Measurements from ENCODE around the gene TRPV3. TPM values are rescaled to one million over a fixed set of nuclear protein-coding genes. Genes with fewer than 3 reads are reported as not detected.

Gene TRPV3
- 10 to 100 TPM; 19.8 to 37.2 TPM for total RNA-seq
- polyA plus RNA-seq (ENCODE audit: insufficient read depth, low read depth, low replicate concordance), result 6.6 TPM
- long read RNA-seq, donor 1, partial matches to known transcripts, result 11 of 11 reads
- long read RNA-seq, donor 1, other reads (novel, unspliced or antisense), result 0 of 11 reads
- long read RNA-seq, donor 2, result 0 reads

DNA sequence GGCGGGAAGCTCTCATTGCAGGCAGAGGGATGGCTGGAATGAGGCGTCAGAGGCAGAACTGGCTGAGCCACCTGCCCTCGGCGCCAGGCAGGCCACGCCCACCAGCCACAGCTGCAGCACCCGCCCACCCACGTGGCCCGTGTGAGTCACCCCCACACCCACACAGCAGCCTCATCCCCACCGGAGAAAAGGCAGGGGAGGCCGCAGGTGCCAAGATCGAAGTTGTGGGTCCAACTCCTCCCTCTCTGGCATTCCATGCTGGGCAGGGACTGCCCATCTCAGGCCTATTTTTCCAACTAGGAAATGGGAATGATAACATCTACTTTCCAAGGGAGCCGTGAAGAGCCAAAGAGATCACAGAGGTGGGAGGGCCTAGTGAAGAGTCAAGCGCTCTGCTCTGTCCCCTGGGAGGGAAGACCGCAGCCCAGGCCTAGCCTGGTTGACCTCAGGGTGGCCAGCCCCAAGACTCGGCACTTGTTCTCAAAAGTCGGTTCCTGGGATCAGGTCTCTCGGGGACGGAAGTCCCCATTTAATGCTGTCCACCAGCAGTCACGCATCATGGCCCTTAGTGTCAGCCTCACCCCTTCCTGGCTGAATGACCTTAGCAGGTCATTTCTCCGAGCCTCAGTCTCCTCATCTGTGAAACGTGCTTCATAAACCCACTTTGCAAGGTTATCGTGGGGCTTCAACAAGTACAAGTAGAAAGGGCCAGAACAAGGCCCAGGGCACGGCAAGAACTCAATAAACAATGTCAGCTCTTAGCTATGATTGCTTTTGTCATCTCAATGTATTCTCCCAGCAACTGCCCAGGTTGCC, at the start of gene TRPV3:
Gene TRPV3, minus strand, starts transcription at position 45 of the 816 bp plus-strand sequence. CDS start 2,962 bp downstream, outside the sequence.
- Histone ChIP-seq H3K27ac (no peak within 1 kb of the TSS), H3K4me1 (peaks cover 2% of the 10 kb centered on the region), H3K36me3 (ENCODE audit: low read depth, missing control alignments) (no peaks in the 10 kb centered on the region), H3K27me3 (no peaks in the 10 kb centered on the region), H3K9me3 (no peaks in the 10 kb centered on the region), H3K4me3 (no peak within 1 kb of the TSS)
- 76 to 87% methylated on average over 14 to 23 of the region's 23 CpGs for WGBS, 2 donors
- DNase-seq, result no peak
- TF ChIP-seq POLR2A (IDR thresholded peaks at IDR 0.05), result no peak
- TF ChIP-seq, protein P1, sequence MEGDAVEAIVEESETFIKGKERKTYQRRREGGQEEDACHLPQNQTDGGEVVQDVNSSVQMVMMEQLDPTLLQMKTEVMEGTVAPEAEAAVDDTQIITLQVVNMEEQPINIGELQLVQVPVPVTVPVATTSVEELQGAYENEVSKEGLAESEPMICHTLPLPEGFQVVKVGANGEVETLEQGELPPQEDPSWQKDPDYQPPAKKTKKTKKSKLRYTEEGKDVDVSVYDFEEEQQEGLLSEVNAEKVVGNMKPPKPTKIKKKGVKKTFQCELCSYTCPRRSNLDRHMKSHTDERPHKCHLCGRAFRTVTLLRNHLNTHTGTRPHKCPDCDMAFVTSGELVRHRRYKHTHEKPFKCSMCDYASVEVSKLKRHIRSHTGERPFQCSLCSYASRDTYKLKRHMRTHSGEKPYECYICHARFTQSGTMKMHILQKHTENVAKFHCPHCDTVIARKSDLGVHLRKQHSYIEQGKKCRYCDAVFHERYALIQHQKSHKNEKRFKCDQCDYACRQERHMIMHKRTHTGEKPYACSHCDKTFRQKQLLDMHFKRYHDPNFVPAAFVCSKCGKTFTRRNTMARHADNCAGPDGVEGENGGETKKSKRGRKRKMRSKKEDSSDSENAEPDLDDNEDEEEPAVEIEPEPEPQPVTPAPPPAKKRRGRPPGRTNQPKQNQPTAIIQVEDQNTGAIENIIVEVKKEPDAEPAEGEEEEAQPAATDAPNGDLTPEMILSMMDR (IDR thresholded peaks at IDR 0.05), result no peak
- intact Hi-C loops (cut with DNase I; ENCODE audit: low total_unique reads), result no loop called here

DNA sequence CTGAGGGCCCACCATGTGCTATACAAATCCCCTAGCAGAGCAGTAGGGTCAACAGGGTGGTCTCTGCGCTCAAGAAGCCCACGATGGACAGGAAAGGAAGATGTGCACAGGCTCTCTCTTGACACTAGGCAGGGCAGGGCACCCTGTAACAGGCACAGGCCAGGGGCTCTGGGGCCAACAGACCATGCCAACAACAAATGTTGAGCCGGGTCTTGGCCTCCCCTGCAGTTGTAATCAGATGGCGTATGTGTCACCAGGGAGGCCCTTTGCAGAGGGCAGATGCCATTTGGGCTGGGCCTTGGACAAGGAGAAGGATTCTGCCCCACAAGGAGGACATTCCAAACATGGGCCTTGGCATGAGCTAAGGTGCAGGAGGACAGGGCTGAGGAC, 46.3 kb upstream of the TRPV3 start:
- no peak for DNase-seq
- no peaks in the 10 kb centered on the region for H3K4me1 ChIP-seq
- H3K9me3 ChIP-seq, result no peaks in the 10 kb centered on the region
- no peaks in the 10 kb centered on the region for H3K27me3 ChIP-seq
- no peak overlapping the region for H3K4me3 ChIP-seq
- 86 to 88% methylated on average over 4 of the region's 4 CpGs for WGBS, 2 donors
- no peaks in the 10 kb centered on the region for H3K36me3 ChIP-seq (ENCODE audit: low read depth, missing control alignments)
- H3K27ac ChIP-seq, result no peak overlapping the region
- TF ChIP-seq, protein P1 (IDR thresholded peaks at IDR 0.05), result no peak
- no peak for TF ChIP-seq POLR2A (IDR thresholded peaks at IDR 0.05)
- intact Hi-C loops (cut with DNase I; ENCODE audit: low total_unique reads), result no loop called here

DNA sequence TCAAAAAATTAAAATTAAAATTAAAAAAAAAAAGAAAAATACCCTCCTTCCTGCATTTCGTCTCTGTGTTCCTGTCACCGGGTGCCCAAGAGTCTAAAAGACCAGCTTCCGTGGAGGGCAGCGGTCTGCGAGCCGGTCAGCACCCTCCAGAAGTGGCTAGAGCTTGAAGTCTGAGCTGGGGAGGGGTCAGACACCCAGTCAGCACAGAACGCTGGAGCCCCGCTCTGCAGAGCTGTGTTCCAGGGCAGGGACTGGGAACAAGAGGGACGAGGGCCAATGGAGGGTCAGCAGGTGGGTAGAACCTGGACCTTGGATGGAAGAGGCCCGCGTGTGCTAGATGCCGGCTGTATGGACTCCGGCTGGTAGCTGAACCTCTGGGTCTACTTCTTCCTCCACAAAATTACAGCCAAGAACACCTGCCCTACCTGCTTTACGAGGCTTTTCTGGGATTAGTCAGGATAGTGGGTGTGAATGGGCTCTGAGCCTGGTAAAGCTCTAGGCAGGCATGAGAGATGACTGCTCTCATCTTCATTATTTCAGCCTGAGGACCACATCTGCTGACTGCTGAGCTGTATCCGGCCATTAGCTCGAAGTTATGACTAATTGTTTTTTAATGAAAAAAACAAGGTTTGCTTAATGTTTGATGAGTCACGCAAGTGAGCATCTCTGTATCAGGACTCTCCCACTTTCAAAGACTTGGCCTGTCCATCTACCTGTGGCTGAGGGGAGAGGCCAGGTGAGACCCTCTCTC, 45.7 kb upstream of the TRPV3 start:
- no peaks in the 10 kb centered on the region for H3K27me3 ChIP-seq
- no peaks in the 10 kb centered on the region for H3K36me3 ChIP-seq (ENCODE audit: low read depth, missing control alignments)
- no peak for DNase-seq
- H3K4me1 ChIP-seq, result no peaks in the 10 kb centered on the region
- no peak overlapping the region for H3K27ac ChIP-seq
- intact Hi-C loops (cut with DNase I; ENCODE audit: low total_unique reads), result no loop called here
- no peaks in the 10 kb centered on the region for H3K9me3 ChIP-seq
- WGBS, 2 donors, result 93 to 96% methylated on average over 13 to 17 of the region's 17 CpGs
- TF ChIP-seq, protein P1 (IDR thresholded peaks at IDR 0.05), result no peak
- no peak for TF ChIP-seq POLR2A (IDR thresholded peaks at IDR 0.05)
- no peak overlapping the region for H3K4me3 ChIP-seq

DNA sequence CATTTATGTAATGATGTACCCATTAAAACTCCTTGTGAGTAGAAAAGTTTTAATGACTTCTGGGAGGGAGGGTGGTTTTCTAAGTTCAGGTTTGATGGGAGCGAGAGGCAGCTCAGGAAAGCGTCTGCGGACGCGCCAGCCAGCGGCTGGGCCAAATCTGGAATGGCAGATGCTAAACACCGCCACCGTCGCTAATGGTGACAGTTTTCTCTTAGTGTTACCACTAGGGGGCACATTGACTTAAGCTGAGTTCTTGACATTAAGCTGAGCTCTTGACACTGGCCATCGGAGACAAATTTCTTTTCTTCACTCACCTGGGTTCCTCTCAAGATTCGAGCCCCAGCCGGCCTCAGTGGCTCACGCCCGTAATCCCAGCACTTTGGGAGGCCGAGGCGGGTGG, 44.9 kb upstream of the TRPV3 start:
- Histone ChIP-seq H3K4me3 (no peak overlapping the region), H3K4me1 (no peaks in the 10 kb centered on the region), H3K36me3 (ENCODE audit: low read depth, missing control alignments) (no peaks in the 10 kb centered on the region), H3K27me3 (no peaks in the 10 kb centered on the region), H3K27ac (no peak overlapping the region), H3K9me3 (no peaks in the 10 kb centered on the region)
- no peak for TF ChIP-seq POLR2A (IDR thresholded peaks at IDR 0.05)
- TF ChIP-seq, protein P1 (IDR thresholded peaks at IDR 0.05), result peak; percentile 25 to 50 (median 50)
- peak; percentile 40 for DNase-seq
- intact Hi-C loops (cut with DNase I; ENCODE audit: low total_unique reads), result no loop called here
- WGBS, 2 donors, result 83 to 84% methylated on average over 16 of the region's 16 CpGs
